ENCODE results near the gene TRAPPC2B.
A peak's percentile ranks its signal among the peaks of the same experiment; 100 is the strongest.

The TRAPPC2B gene

GRCh38 chr19:57362997-57363687 is at the start of gene TRAPPC2B, which contains the start of gene ZNF547 (continued):
- TF ChIP-seq SP7 (tag by site-specific recombination; IDR thresholded peaks at IDR 0.05) (peak; percentile 78), ZNF175 (tag by site-specific recombination; IDR thresholded peaks at IDR 0.05) (no peak), KLF7 (tag by site-specific recombination; IDR thresholded peaks at IDR 0.05; ENCODE audit: borderline replicate concordance) (no peak), ZNF202 (tag by site-specific recombination; IDR thresholded peaks at IDR 0.05; ENCODE audit: borderline replicate concordance) (no peak), OVOL3 (tag by site-specific recombination; IDR thresholded peaks at IDR 0.05) (no peak), GLIS2 (tag by site-specific recombination; IDR thresholded peaks at IDR 0.05) (no peak), ZNF549 (tag by site-specific recombination; IDR thresholded peaks at IDR 0.05) (no peak), ZBTB1 (tag by site-specific recombination; IDR thresholded peaks at IDR 0.05) (no peak), ZNF324 (tag by site-specific recombination; IDR thresholded peaks at IDR 0.05) (peak; percentile 20; the same call in 1 of the 2 replicates), ZNF621 (tag by site-specific recombination; IDR thresholded peaks at IDR 0.05) (peak; percentile 97), ZFP3 (tag by site-specific recombination; IDR thresholded peaks at IDR 0.05; ENCODE audit: low read depth) (no peak), ZNF776 (tag by site-specific recombination; IDR thresholded peaks at IDR 0.05; ENCODE audit: borderline replicate concordance) (no peak), ZNF114 (tag by site-specific recombination; IDR thresholded peaks at IDR 0.05) (no peak), ZNF664 (tag by site-specific recombination; IDR thresholded peaks at IDR 0.05) (no peak), GLIS1 (tag by site-specific recombination; IDR thresholded peaks at IDR 0.05) (no peak; the same call in 1 of the 2 replicates), ZNF121 (tag by site-specific recombination; IDR thresholded peaks at IDR 0.05) (no peak), ZNF560 (tag by site-specific recombination; IDR thresholded peaks at IDR 0.05; ENCODE audit: borderline replicate concordance) (no peak), ZNF580 (tag by site-specific recombination; IDR thresholded peaks at IDR 0.05) (peak; percentile 60; the same call in 1 of the 2 replicates), ZNF660 (tag by site-specific recombination; IDR thresholded peaks at IDR 0.05) (no peak), ZSCAN18 (tag by site-specific recombination; IDR thresholded peaks at IDR 0.05) (0 out of 2 replicates have a peak, but pooled peaks have one; percentile 56), ZNF266 (tag by site-specific recombination; IDR thresholded peaks at IDR 0.05; ENCODE audit: low read depth) (no peak)
- TF ChIP-seq, protein P1, sequence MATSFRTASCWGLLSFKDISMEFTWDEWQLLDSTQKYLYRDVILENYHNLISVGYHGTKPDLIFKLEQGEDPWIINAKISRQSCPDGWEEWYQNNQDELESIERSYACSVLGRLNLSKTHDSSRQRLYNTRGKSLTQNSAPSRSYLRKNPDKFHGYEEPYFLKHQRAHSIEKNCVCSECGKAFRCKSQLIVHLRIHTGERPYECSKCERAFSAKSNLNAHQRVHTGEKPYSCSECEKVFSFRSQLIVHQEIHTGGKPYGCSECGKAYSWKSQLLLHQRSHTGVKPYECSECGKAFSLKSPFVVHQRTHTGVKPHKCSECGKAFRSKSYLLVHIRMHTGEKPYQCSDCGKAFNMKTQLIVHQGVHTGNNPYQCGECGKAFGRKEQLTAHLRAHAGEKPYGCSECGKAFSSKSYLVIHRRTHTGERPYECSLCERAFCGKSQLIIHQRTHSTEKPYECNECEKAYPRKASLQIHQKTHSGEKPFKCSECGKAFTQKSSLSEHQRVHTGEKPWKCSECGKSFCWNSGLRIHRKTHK (tag by site-specific recombination; IDR thresholded peaks at IDR 0.05): no peak
- TF ChIP-seq, protein P2, sequence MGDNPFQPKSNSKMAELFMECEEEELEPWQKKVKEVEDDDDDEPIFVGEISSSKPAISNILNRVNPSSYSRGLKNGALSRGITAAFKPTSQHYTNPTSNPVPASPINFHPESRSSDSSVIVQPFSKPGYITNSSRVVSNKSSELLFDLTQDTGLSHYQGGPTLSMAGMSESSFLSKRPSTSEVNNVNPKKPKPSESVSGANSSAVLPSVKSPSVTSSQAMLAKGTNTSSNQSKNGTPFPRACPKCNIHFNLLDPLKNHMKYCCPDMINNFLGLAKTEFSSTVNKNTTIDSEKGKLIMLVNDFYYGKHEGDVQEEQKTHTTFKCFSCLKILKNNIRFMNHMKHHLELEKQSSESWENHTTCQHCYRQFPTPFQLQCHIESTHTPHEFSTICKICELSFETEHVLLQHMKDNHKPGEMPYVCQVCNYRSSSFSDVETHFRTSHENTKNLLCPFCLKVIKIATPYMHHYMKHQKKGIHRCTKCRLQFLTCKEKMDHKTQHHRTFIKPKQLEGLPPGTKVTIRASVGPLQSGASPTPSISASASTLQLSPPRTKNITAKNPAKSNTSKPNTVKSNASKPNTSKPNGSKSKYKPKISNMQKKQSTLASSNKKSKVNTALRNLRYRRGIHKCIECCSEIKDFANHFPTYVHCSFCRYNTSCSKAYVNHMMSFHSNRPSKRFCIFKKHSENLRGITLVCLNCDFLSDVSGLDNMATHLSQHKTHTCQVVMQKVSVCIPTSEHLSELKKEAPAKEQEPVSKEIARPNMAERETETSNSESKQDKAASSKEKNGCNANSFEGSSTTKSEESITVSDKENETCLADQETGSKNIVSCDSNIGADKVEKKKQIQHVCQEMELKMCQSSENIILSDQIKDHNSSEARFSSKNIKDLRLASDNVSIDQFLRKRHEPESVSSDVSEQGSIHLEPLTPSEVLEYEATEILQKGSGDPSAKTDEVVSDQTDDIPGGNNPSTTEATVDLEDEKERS (tag by site-specific recombination; IDR thresholded peaks at IDR 0.05): no peak
- TF ChIP-seq, protein P3, sequence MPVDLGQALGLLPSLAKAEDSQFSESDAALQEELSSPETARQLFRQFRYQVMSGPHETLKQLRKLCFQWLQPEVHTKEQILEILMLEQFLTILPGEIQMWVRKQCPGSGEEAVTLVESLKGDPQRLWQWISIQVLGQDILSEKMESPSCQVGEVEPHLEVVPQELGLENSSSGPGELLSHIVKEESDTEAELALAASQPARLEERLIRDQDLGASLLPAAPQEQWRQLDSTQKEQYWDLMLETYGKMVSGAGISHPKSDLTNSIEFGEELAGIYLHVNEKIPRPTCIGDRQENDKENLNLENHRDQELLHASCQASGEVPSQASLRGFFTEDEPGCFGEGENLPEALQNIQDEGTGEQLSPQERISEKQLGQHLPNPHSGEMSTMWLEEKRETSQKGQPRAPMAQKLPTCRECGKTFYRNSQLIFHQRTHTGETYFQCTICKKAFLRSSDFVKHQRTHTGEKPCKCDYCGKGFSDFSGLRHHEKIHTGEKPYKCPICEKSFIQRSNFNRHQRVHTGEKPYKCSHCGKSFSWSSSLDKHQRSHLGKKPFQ (tag by site-specific recombination; IDR thresholded peaks at IDR 0.05): no peak
- TF ChIP-seq, protein P4, sequence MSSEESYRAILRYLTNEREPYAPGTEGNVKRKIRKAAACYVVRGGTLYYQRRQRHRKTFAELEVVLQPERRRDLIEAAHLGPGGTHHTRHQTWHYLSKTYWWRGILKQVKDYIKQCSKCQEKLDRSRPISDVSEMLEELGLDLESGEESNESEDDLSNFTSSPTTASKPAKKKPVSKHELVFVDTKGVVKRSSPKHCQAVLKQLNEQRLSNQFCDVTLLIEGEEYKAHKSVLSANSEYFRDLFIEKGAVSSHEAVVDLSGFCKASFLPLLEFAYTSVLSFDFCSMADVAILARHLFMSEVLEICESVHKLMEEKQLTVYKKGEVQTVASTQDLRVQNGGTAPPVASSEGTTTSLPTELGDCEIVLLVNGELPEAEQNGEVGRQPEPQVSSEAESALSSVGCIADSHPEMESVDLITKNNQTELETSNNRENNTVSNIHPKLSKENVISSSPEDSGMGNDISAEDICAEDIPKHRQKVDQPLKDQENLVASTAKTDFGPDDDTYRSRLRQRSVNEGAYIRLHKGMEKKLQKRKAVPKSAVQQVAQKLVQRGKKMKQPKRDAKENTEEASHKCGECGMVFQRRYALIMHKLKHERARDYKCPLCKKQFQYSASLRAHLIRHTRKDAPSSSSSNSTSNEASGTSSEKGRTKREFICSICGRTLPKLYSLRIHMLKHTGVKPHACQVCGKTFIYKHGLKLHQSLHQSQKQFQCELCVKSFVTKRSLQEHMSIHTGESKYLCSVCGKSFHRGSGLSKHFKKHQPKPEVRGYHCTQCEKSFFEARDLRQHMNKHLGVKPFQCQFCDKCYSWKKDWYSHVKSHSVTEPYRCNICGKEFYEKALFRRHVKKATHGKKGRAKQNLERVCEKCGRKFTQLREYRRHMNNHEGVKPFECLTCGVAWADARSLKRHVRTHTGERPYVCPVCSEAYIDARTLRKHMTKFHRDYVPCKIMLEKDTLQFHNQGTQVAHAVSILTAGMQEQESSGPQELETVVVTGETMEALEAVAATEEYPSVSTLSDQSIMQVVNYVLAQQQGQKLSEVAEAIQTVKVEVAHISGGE (tag by site-specific recombination; conservative IDR thresholded peaks at IDR 0.05; ENCODE audit: low read depth): peak; percentile 58
- TF ChIP-seq, protein P5, sequence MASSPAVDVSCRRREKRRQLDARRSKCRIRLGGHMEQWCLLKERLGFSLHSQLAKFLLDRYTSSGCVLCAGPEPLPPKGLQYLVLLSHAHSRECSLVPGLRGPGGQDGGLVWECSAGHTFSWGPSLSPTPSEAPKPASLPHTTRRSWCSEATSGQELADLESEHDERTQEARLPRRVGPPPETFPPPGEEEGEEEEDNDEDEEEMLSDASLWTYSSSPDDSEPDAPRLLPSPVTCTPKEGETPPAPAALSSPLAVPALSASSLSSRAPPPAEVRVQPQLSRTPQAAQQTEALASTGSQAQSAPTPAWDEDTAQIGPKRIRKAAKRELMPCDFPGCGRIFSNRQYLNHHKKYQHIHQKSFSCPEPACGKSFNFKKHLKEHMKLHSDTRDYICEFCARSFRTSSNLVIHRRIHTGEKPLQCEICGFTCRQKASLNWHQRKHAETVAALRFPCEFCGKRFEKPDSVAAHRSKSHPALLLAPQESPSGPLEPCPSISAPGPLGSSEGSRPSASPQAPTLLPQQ (tag by site-specific recombination; IDR thresholded peaks at IDR 0.05): peak; percentile 14; the same call in 1 of the 2 replicates
